Measurements from ENCODE around the gene OPCML. TPM values are rescaled to one million over a fixed set of nuclear protein-coding genes. Genes with fewer than 3 reads are reported as not detected.
"Not testable (repeated sequence)": the region's sequence is repeated elsewhere in the genome, so short reads cannot be mapped to it uniquely, and the experiment has no call there.

The OPCML gene
- total and polyA plus RNA-seq, 2 of the 13 experiments (the other 11 are each of a cell fraction or from before 2014, with no cell fraction given), result not detected

DNA sequence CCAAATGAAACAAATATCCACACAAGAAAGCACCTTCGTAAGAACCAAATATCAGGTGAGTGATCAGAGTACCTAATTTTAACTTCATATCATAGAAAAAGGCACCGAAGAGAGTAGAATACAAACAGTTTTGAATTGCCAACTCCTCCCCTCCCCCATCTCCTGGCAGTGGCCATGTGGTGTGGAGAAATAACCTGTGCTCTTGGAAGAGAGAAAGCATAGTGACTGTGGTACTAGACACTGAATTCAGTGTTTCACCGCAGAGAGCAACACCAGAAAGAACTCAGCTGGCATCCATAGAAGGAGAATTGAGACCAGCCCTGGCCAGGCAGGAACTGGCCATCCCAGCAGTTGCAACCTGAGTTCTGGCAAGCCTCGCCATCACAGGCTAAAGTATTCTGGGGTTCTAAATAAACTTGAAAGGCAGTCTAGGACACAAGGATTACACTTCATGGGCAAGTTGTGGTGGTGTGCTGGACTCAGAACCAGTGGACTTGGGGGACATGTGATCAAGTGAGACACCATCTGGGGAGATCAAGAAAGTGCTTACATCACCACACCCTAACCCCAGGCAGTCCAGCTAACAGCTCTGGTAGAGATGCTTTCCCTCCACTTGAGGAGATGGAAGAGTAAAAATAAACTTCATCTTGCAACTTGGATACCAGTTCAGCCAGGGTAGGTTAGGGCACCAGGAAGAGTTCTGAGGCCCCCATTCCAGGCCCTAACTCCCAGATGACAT, 1158.7 kb downstream of the OPCML start (continued):
- TF ChIP-seq, protein P1, sequence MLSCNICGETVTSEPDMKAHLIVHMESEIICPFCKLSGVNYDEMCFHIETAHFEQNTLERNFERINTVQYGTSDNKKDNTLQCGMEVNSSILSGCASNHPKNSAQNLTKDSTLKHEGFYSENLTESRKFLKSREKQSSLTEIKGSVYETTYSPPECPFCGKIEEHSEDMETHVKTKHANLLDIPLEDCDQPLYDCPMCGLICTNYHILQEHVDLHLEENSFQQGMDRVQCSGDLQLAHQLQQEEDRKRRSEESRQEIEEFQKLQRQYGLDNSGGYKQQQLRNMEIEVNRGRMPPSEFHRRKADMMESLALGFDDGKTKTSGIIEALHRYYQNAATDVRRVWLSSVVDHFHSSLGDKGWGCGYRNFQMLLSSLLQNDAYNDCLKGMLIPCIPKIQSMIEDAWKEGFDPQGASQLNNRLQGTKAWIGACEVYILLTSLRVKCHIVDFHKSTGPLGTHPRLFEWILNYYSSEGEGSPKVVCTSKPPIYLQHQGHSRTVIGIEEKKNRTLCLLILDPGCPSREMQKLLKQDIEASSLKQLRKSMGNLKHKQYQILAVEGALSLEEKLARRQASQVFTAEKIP (CRISPR knock-in tag; IDR thresholded peaks at IDR 0.05; ENCODE audit: borderline replicate concordance), result no peak
- TF ChIP-seq SALL1 (CRISPR knock-in tag; IDR thresholded peaks at IDR 0.05) (no peak), ESRRA (CRISPR knock-in tag; IDR thresholded peaks at IDR 0.05; ENCODE audit: low read depth) (no peak), ZNF432 (CRISPR knock-in tag; IDR thresholded peaks at IDR 0.05; ENCODE audit: borderline replicate concordance) (no peak), SRSF4 (IDR thresholded peaks at IDR 0.05; ENCODE audit: low read depth, low read length, poor library complexity, severe bottlenecking) (no peak), GPN1 (CRISPR knock-in tag; IDR thresholded peaks at IDR 0.05; ENCODE audit: borderline replicate concordance) (no peak)
- TF ChIP-seq, protein P2, sequence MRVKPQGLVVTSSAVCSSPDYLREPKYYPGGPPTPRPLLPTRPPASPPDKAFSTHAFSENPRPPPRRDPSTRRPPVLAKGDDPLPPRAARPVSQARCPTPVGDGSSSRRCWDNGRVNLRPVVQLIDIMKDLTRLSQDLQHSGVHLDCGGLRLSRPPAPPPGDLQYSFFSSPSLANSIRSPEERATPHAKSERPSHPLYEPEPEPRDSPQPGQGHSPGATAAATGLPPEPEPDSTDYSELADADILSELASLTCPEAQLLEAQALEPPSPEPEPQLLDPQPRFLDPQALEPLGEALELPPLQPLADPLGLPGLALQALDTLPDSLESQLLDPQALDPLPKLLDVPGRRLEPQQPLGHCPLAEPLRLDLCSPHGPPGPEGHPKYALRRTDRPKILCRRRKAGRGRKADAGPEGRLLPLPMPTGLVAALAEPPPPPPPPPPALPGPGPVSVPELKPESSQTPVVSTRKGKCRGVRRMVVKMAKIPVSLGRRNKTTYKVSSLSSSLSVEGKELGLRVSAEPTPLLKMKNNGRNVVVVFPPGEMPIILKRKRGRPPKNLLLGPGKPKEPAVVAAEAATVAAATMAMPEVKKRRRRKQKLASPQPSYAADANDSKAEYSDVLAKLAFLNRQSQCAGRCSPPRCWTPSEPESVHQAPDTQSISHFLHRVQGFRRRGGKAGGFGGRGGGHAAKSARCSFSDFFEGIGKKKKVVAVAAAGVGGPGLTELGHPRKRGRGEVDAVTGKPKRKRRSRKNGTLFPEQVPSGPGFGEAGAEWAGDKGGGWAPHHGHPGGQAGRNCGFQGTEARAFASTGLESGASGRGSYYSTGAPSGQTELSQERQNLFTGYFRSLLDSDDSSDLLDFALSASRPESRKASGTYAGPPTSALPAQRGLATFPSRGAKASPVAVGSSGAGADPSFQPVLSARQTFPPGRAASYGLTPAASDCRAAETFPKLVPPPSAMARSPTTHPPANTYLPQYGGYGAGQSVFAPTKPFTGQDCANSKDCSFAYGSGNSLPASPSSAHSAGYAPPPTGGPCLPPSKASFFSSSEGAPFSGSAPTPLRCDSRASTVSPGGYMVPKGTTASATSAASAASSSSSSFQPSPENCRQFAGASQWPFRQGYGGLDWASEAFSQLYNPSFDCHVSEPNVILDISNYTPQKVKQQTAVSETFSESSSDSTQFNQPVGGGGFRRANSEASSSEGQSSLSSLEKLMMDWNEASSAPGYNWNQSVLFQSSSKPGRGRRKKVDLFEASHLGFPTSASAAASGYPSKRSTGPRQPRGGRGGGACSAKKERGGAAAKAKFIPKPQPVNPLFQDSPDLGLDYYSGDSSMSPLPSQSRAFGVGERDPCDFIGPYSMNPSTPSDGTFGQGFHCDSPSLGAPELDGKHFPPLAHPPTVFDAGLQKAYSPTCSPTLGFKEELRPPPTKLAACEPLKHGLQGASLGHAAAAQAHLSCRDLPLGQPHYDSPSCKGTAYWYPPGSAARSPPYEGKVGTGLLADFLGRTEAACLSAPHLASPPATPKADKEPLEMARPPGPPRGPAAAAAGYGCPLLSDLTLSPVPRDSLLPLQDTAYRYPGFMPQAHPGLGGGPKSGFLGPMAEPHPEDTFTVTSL (CRISPR knock-in tag; IDR thresholded peaks at IDR 0.05; ENCODE audit: borderline replicate concordance), result no peak
- TF ChIP-seq, protein P3, sequence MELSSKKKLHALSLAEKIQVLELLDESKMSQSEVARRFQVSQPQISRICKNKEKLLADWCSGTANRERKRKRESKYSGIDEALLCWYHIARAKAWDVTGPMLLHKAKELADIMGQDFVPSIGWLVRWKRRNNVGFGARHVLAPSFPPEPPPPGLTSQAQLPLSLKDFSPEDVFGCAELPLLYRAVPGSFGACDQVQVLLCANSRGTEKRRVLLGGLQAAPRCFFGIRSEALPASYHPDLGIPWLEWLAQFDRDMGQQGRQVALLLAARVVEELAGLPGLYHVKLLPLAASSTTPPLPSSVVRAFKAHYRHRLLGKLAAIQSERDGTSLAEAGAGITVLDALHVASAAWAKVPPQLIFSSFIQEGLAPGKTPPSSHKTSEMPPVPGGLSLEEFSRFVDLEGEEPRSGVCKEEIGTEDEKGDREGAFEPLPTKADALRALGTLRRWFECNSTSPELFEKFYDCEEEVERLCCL (CRISPR knock-in tag; IDR thresholded peaks at IDR 0.05; ENCODE audit: borderline replicate concordance), result no peak

DNA sequence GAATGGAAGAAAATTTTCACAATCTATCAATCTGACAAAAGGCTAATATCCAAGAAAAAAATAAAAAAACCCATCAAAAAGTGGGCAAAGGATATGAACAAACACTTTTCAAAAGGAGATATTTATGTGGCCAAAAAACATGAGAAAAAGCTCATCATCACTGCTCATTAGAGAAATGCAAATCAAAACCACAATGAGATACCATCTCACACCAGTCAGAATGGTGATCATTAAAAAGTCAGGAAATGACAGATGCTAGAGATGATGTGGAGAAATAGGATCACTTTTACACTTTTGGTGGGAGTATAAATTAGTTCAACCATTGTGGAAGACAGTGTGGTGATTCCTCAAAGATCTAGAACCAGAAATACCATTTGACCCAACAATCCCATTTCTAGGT, 1162.2 kb downstream of the OPCML start:
- H3K4me3 ChIP-seq (replicated peaks in 1 of 3; ENCODE audit: insufficient read depth in 1 of 3, low read depth in 2 of 3, low read length in 3 of 3); H2AFZ ChIP-seq (ENCODE audit: low read length); H3K79me2 ChIP-seq (ENCODE audit: insufficient read depth, low read length); CTCF ChIA-PET (ENCODE audit: low intra/inter-chr PET ratio, low total read pairs); H3K4me2 ChIP-seq (ENCODE audit: low read depth, low read length); H3K27ac ChIP-seq (ENCODE audit: extremely low read length, insufficient read depth, low read length); FAIRE-seq; ATAC-seq; H3K36me3 ChIP-seq (replicated peaks in 1 of 2; ENCODE audit: control insufficient read depth in 1 of 2, insufficient read depth in 2 of 2, low read length in 2 of 2); DNase-seq (ENCODE audit: low spot score); H3K27me3 ChIP-seq (ENCODE audit: control insufficient read depth in 1 of 2, insufficient read depth in 2 of 2, low read length in 2 of 2); H3K9ac ChIP-seq (ENCODE audit: insufficient read depth, low read depth, low read length); H4K20me1 ChIP-seq (ENCODE audit: insufficient read depth, low read length); intact Hi-C loops (cut with micrococcal nuclease; ENCODE audit: unreplicated experiment); H3K4me1 ChIP-seq (ENCODE audit: insufficient read depth, low read length); POLR2A ChIA-PET; in situ Hi-C loops (cut with HindIII; ENCODE audit: extremely low pct_ligation_motif_present, low pct_unique_long_range_greater_than_20kb); BruUV-seq (replicated peaks): not testable (repeated sequence)
- peaks cover 39% of the 10 kb centered on the region for H3K9me3 ChIP-seq (ENCODE audit: low read length)

Measured in HepG2 (cell line).